HG03159 (cell line): ENCODE measurements around the gene NKD1.

Source experiments
- ATAC-seq: cut with Tn5 transposase; IDR thresholded peaks from one replicate; pipeline ENCODE4 v1.9.1; 2021; ENCODE audit warnings: mild to moderate bottlenecking, moderate library complexity; ENCODE audit not compliant: unreplicated experiment

NKD1 gene

GRCh38 chr16:50666658-50667496 is 118.7 kb downstream of the NKD1 start:
- peak; percentile 90 for ATAC-seq

DNA sequence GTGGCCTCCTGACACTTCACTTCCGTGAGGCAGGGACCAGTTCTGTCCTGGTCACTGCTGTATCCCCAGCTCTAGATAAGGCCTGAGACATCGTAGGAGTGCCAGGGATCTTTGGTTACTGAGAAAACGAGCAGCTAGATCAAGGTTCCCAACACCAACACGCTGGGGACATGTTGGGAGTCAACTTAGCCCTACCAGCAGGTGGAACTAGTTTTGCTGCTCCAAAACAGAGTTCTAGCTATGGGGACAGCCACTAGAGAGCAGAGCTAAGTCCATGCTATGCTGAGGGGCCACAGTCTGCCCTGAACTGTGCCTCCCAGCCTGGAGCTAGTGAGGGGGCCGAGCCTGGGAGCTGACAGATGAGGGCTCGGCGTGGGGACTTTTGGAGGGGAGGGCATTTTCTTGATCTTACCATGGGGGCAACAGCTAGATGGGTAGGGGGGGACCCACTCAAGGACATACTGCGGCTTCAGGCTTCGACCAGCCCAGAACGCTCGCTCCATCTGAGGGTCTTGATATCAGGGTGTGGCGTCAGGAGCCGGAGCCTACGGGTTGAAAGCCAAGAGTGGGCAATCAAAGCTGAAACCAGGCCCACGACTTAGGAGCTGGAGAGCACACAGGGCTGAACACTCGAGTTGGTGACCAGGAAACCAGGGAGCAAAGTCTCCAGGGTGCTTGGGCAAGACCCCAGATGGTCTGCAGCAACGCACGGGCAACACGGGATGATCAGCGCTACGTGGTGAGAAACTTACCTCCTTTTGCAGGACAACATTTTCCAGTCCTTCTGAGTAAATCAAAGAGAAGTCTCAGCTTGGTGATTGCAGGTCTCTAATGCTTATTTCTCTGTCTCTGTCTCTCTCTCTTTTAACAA is 119.5 kb downstream of the NKD1 start:
- ATAC-seq: no peak

- no peak for ATAC-seq
Measured at GRCh38 chr16:50668368-50669008, 120.3 kb downstream of the NKD1 start.

DNA sequence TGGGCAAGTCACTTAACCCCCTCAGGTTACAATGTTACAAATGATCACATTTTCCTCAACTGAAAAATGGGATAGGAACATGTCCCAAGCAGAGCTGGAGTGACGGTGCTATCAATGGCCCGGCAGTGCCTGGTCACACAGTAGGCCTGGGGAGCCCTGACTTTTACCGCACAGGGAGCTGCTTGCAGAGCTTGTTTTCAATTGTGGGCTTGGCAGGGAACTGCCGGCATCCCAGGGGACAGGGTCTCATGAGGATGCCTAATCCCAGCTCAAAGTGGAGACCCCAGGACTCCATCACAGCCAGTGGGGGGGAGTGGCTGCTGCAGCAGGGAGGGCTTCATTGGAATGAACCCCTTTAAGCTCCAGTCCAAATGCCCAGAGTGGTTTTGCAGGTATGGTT is 121.5 kb downstream of the NKD1 start:
- ATAC-seq: no peak

- no peak for ATAC-seq
Measured at GRCh38 chr16:50670476-50670875, 122.3 kb downstream of the NKD1 start.

DNA sequence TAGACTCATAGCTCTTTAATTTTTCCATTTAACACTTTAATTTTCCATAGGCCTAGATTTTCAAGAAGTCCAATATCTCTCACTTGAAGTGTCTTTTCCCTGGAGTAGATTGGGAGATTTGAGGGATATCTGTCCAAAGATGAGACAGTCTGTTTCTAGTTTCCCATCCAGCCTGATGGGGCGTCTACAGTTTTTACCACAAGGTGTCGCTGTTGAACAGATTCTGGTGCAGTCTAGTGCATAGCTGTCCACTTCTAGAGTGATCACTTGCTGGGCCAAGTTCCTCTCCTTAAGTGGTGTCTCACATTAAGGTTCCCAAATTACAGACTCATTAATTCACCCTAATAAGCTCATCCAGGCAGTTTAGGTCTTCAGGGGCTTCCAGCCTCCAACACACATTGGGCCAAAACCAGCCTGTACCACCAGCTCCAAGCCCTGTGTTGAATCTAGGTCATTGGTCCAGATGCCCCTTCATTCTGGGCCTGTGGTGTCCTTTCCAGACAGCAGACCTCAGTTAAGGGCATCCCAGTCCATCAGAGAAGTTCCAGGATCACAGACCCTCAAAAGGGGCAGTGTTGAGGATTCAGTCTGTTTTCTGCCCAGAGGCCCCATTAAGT is 123.6 kb downstream of the NKD1 start:
- no peak for ATAC-seq

- no peak for ATAC-seq
Measured at GRCh38 chr16:50673496-50674275, 125.5 kb downstream of the NKD1 start.

DNA sequence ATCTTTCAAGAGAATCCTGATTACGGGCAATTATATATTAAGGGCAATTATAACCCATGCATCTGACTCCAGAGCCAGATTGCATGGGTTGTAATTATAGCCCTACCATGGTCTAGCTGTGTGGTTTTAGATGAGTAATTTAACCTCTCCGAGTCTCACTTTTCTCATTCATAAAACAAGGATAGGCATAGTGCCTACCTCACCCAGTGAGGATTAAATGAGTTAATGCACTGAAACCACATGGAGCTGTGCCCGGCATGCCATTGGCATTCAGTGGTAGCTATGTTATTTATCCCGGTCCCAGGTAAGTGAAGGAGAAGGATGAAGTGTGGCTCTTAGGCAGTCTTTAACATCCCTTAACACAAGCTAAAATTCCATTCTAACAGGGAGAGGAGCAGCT is 126.6 kb downstream of the NKD1 start:
- no peak for ATAC-seq

DNA sequence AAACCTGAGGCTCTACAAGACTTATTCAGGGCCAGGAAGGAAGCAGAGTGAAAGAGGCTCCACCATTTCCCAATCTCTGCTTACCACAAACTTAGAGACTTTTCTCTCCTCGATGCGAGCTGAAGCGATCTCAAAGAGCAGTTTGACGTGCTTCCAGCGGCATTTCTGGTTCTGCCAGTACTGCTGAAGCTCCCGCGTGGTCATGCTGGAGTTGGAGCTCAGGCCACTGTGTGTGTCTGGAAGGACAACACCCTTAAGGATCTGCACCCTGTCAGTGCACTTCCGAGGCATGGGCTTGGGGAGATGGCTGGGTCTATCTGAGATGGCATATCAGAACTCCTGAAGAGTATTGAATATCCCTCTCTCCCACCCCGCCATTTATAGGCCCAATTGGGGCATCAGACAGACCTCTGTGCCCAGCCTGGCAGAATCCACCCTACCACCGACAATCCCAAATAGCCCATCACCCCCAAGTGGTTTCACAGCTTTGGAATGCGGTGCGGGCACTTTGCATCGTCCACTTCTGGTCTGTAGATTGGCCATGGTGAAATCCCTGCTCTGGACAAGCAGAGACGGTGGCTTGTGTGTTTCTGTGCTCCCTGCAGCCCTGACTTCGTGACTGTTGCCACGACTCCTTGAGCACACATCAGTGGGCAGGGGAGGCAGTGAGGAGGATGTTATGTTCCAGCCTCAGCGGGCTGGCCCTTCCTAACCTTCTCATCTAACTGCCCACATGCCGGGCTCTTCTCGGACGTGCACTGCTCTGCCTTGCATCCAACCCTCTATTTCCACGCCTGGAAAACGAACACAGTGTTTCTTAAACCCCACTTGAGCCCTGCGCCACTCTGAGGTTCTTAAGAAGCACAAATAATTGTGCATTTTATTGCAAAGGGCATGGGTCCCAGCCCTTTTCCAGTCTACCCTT is 127.8 kb downstream of the NKD1 start:
- no peak for ATAC-seq

DNA sequence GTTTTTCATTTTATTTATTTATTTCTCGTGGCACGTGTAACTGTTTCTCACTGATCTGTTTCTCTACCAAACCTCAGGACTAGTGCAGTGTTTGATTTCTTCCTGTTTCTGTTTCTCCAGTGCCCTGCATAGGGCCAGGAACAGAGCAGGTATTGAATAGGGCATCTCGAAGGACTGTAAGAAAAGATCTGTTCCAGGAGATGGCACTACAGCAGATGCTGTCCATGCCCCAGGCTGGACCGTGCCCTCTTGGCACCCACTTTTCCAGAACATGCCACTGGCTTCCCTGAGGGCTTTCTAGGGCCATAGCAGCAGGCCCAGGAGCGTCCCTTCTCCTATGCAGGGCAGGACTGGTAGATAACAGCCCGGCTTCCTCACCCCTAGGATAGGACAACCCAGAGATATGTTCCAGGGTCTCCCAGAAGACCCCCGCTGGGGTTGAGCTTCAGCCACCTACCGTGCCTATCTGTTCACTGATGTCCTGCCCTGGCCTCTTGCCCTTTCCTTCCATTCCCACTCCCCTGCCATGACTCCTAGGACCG is 128.6 kb downstream of the NKD1 start:
- ATAC-seq: no peak

GRCh38 chr16:50677351-50677750 is 129.2 kb downstream of the NKD1 start:
- ATAC-seq: no peak

- ATAC-seq: no peak
Measured at GRCh38 chr16:50678531-50678930, 130.3 kb downstream of the NKD1 start.

- ATAC-seq: no peak
Measured at GRCh38 chr16:50679266-50679665, 131.1 kb downstream of the NKD1 start.

GRCh38 chr16:50679676-50680555 is 131.7 kb downstream of the NKD1 start:
- ATAC-seq: no peak

DNA sequence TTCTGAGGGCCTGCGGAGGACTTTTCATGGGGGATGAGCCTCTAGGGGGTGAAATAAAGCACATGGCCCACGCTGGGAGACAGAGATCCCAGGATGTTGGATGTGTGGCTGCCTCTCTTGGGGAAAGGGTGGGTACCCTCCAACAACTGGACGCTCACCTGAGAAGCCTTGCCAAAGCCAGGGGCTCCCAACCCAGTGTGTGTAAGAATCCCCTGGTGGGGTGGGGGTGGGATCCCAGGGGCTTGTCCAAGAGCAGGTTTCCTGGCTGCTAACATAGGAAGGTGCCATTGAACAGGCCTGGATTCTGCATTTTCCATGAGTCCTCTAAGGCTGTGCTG is 132.3 kb downstream of the NKD1 start:
- no peak for ATAC-seq

- peak; percentile 51 for ATAC-seq
Measured at GRCh38 chr16:50681021-50681885, 133.1 kb downstream of the NKD1 start, which contains the start of gene SNX20. Gene SNX20, minus strand, starts transcription at chr16:50681312. Its CDS starts 3,786 bp downstream, at chr16:50677526.
